OCI-LY7 (cell line): ENCODE measurements around the gene SGMS1. TPM values are rescaled to one million over a fixed set of nuclear protein-coding genes. Genes with fewer than 3 reads are reported as not detected.

ENCODE experiments used
- BruUV-seq: library from RNA; stranded (reverse); fragments of 400-500 nt; replicated peaks from 2 replicates; lab custom pipeline; 2021; lab: Mats Ljungman, UMichigan
- CTCF ChIA-PET: fragments of 300-600 bp; sonication (Branson Sonifier 250); formaldehyde crosslinking; loops from one replicate; lab custom pipeline; 2022; ENCODE audit warnings: antibody characterized with exemption; ENCODE audit not compliant: unreplicated experiment; lab: Charles Lee
- POLR2A ChIA-PET: fragments of 300-600 bp; sonication (Branson Sonifier 250); formaldehyde crosslinking; loops from one replicate; lab custom pipeline; 2022; ENCODE audit warnings: antibody characterized with exemption; lab: Charles Lee
- DNase-seq: peaks from one replicate; pipeline ENCODE4 v3.0.0-alpha.2; 2015; ENCODE audit warnings: low spot score
- H2AFZ ChIP-seq: fragments of 200-600 bp; sonication (generic), shearing (Covaris generic); 2 replicates; pipeline ENCODE4 v1.6.1; 2014; ENCODE audit warnings: mild to moderate bottlenecking, antibody characterized with exemption, low read length, moderate library complexity
- H3K27ac ChIP-seq: fragments of 200-600 bp; sonication (generic); 2 replicates; pipeline ENCODE4 v1.5.1; 2014; ENCODE audit warnings: mixed run types, low read depth, mild to moderate bottlenecking, moderate library complexity, low read length, inconsistent platforms; ENCODE audit not compliant: poor library complexity, severe bottlenecking
- H3K36me3 ChIP-seq: fragments of 200-600 bp; sonication (generic); 2 replicates; pipeline ENCODE4 v1.6.1; 2014; ENCODE audit warnings: mild to moderate bottlenecking, antibody characterized with exemption, low read length, moderate library complexity, mixed read lengths; ENCODE audit not compliant: insufficient read depth
- H3K4me1 ChIP-seq: fragments of 200-600 bp; sonication (generic); 2 replicates; pipeline ENCODE4 v1.5.1; 2014; ENCODE audit warnings: mild to moderate bottlenecking, low read length; ENCODE audit not compliant: insufficient read depth, poor library complexity, severe bottlenecking
- H3K4me2 ChIP-seq: fragments of 200-600 bp; sonication (generic); 2 replicates; pipeline ENCODE4 v1.6.1; 2014; ENCODE audit warnings: mild to moderate bottlenecking, low read length
- H3K4me3 ChIP-seq: fragments of 200-600 bp; sonication (generic); 2 replicates; pipeline ENCODE4 v1.5.1; 2014; ENCODE audit warnings: mild to moderate bottlenecking, low read depth, low read length; ENCODE audit not compliant: poor library complexity, severe bottlenecking
- H3K79me2 ChIP-seq: fragments of 200-600 bp; sonication (generic); 2 replicates; pipeline ENCODE4 v1.6.1; 2016; ENCODE audit warnings: low read depth, mild to moderate bottlenecking, low read length, moderate library complexity, mixed read lengths; ENCODE audit not compliant: insufficient read depth
- H3K9me2 ChIP-seq: fragments of 200-600 bp; sonication (generic); 2 replicates; pipeline ENCODE4 v1.6.1; 2016; ENCODE audit warnings: mild to moderate bottlenecking, low read length, mixed read lengths; ENCODE audit not compliant: insufficient read depth
- H3K9me3 ChIP-seq: fragments of 200-600 bp; sonication (generic); 2 replicates; pipeline ENCODE4 v1.6.1; 2014; ENCODE audit warnings: mild to moderate bottlenecking, mixed run types, low read length, mixed read lengths
- H4K20me1 ChIP-seq: fragments of 200-600 bp; sonication (generic); 2 replicates; pipeline ENCODE4 v1.6.1; 2014; ENCODE audit warnings: mild to moderate bottlenecking, antibody characterized with exemption, low read length, moderate library complexity, mixed read lengths; ENCODE audit not compliant: insufficient read depth
- CTCF ChIP-seq: fragments of 200-600 bp; sonication (generic); conservative IDR thresholded peaks from 2 replicates; pipeline ENCODE4 v1.5.1; 2014; ENCODE audit warnings: mild to moderate bottlenecking, antibody characterized with exemption, low read length, moderate library complexity, mixed read lengths
- EZH2phosphoT487 ChIP-seq: fragments of 200-600 bp; sonication (generic); IDR thresholded peaks from 2 replicates; pipeline ENCODE4 v1.6.1; 2018; ENCODE audit warnings: low read depth, borderline replicate concordance, mild to moderate bottlenecking, mixed run types, antibody characterized with exemption, low read length, moderate library complexity, mixed read lengths
- intact Hi-C: fragments of 100-400 bp; cut with micrococcal nuclease; formaldehyde crosslinking; loops from one replicate; pipeline ENCODE4 v1.10.0; 2022; ENCODE audit not compliant: unreplicated experiment
- total RNA-seq, 2 experiments: library from RNA; depleted of rRNA in 1 of 2; stranded (reverse); fragments of >200 nt in 1 of 2; shearing (Covaris generic) in 1 of 2; gene quantifications; 2 replicates each; pipeline ENCODE4 v1.2.3, GENCODE V29; 2014 to 2022

Gene SGMS1
- total RNA-seq, 2 experiments from 2014 or later, result 45.4 to 57.5 TPM

DNA sequence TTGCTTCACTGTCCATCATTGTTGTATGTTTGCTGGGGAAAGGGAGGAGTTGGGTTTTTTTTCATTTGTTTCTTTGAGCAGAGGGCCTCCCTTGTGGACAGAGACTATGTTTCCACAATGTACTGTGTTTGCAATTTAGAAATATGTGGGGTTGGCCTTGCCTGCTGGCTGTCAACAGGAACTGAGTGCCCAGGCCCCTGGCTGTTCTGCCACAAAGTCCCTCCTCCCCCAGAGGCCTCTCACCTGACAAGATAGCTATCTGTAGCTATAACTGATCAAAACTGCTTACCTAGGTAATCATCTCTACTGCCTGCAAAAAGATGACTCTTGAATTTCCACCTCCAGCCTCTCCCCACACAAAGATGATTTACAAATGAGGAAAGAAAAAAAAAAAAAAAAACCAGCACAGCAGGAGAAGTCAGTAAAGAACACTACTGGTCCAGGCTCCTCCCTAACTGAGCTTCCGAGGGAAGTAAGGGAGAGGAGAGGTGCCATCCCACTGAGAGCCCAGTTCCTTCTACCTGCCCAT is 121.8 kb downstream of the SGMS1 start:
- CTCF ChIA-PET, result no interaction called here

DNA sequence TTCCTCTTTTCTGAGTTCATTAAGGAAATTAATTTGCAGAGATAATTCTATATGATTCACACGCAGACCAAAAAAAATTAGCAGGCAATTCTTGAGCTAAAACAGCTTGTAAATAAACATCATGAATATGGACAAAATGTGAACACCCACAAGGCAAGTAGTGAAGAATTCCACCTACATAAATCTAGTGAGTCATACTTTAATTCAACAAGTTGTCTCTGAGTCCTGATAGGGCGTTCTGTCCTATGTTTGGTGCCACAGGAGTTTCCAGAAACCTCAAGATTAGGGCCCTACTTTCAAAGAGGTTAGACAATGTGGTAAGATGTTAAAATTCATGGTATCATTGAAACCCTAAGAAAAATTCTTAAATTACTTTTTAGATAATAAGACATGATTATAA is 122.3 kb downstream of the SGMS1 start:
- no peaks in the 10 kb centered on the region for H3K4me1 ChIP-seq
- intact Hi-C loops, result no loop called here
- no peaks in the 10 kb centered on the region for H3K9me3 ChIP-seq
- no peak for TF ChIP-seq EZH2phosphoT487
- no peak for TF ChIP-seq CTCF
- H3K4me3 ChIP-seq, result no peak overlapping the region
- H3K27ac ChIP-seq, result no peak overlapping the region
- POLR2A ChIA-PET, result interaction anchor here (1.2 to 1.4 kb wide), 2 partner anchors 10 to 11 kb away, joined by 9 read pairs; no protein-coding TSS in a partner anchor
- CTCF ChIA-PET, result no interaction called here
- H3K9me2 ChIP-seq, result no peaks in the 10 kb centered on the region
- no peak for DNase-seq
- BruUV-seq, result no TSS peak
- no peaks in the 10 kb centered on the region for H3K79me2 ChIP-seq
- H3K36me3 ChIP-seq, result no peaks in the 10 kb centered on the region
- H2AFZ ChIP-seq, result no peak overlapping the region
- H4K20me1 ChIP-seq, result no peaks in the 10 kb centered on the region
- H3K4me2 ChIP-seq, result no peak overlapping the region

More for the DNA sequence above, 121.8 kb downstream of the SGMS1 start:
- no peaks in the 10 kb centered on the region for H3K79me2 ChIP-seq
- no TSS peak for BruUV-seq
- H3K9me2 ChIP-seq, result no peaks in the 10 kb centered on the region
- H3K4me3 ChIP-seq, result no peak overlapping the region
- H3K36me3 ChIP-seq, result no peaks in the 10 kb centered on the region
- POLR2A ChIA-PET, result interaction anchor here (1.2 to 1.4 kb wide), 2 partner anchors 10 to 11 kb away, joined by 9 read pairs; no protein-coding TSS in a partner anchor
- no peak overlapping the region for H3K27ac ChIP-seq
- TF ChIP-seq CTCF (no peak), EZH2phosphoT487 (no peak)
- intact Hi-C loops, result no loop called here
- H3K4me1 ChIP-seq, result no peaks in the 10 kb centered on the region
- H4K20me1 ChIP-seq, result no peaks in the 10 kb centered on the region
- H3K9me3 ChIP-seq, result no peaks in the 10 kb centered on the region
- DNase-seq, result no peak
- H3K4me2 ChIP-seq, result no peak overlapping the region
- H2AFZ ChIP-seq, result no peak overlapping the region

GRCh38 chr10:50498465-50498864 is 125.3 kb downstream of the SGMS1 start:
- no peaks in the 10 kb centered on the region for H4K20me1 ChIP-seq
- CTCF ChIA-PET, result no interaction called here
- no peaks in the 10 kb centered on the region for H3K4me1 ChIP-seq
- intact Hi-C loops, result no loop called here
- H3K4me2 ChIP-seq, result no peak overlapping the region
- no peak for TF ChIP-seq EZH2phosphoT487
- no peak for TF ChIP-seq CTCF
- H3K36me3 ChIP-seq, result no peaks in the 10 kb centered on the region
- no peak for DNase-seq
- H3K9me3 ChIP-seq, result no peaks in the 10 kb centered on the region
- POLR2A ChIA-PET, result no interaction called here
- H3K27ac ChIP-seq, result no peak overlapping the region
- no peak overlapping the region for H3K4me3 ChIP-seq
- BruUV-seq, result no TSS peak
- no peaks in the 10 kb centered on the region for H3K9me2 ChIP-seq
- H2AFZ ChIP-seq, result no peak overlapping the region
- no peaks in the 10 kb centered on the region for H3K79me2 ChIP-seq
